Stimulated activated CD4-positive, alpha-beta T cell treated with anti-CD3 and anti-CD28 coated beads, Interleukin-2, amount 100 ng/mL, for 24 hours (primary cell): ENCODE data around the gene FCN2.

Experiments used
- DNase-seq, 2 donors: peaks; one replicate each; pipeline ENCODE4 v3.0.0-alpha.2; 2020

The FCN2 gene

DNA sequence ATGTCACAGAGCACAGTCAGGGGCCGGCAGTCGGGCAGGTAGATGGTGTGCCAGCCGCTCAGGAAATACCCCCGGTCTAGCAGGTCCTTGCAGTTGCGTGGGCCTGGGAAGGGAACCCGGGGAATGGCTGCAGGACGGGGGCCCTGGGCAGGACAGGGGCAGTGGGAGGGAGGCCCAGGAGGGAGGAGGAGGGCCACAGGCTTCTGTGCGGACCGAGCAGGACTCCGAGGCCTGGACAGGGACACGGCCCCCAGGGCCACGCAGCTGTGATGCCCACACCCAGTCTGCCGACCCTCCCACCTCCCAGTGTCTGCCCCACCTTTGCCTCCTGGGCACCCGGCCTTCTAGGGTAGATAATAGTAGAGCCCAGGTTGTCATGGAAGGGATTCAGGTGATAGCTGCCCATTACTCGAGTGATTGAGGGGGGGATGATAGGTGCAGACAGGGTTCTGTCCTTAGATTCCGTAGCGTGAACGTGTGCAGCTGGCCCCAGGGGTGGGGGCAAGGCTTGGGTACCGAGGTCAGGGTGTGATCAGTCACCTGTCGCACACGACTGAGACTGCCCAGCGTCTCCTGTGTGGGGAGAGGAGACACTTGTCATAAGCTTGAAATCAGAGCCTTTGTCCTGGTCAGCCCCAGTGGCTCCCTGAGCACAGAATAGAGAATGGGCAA, 32.6 kb downstream of the FCN2 start:
- DNase-seq = no peak

DNA sequence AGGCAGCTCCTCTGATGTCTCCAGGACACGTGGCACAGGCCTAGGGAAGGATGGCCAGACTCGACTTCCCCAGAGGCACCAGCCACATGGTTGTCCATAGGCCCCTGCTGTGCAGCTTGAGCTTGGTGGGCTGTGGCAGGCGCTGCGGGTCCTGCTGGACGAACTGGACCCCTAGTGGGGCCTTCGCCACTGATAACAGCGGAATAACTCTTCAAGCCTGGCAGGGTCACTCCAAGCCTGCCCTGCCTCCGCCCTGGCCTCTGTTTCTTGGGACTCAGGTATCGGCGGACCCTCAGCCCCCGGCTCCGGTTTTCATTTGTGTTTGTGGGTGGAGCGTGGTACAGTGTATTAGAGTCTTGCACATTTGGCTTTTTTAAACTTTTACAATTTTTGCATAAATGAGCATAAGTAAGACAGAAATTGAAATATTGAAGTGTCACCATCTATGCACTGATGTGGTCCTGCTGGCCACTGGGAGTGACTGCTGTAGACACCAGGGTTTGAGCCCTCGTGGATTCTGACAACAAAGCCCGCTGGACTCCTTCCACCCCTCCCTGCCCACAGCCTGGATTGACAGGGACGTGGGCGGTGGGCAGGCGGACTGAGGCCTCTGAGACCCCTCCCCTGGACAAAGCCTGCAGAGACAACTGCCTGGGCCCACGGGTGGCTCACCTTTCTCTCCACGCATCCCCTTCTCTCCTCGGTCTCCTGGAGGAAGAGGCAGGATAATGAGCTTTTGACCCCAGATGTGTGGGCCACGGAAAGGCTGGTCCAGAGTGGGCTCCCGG, 33.3 kb downstream of the FCN2 start:
- DNase-seq = peak in 1 of 2 donors; percentile 13

GRCh38 chr9:134914501-134914834, 33.9 kb downstream of the FCN2 start:
- DNase-seq = peak in 1 of 2 donors; percentile 4

DNA sequence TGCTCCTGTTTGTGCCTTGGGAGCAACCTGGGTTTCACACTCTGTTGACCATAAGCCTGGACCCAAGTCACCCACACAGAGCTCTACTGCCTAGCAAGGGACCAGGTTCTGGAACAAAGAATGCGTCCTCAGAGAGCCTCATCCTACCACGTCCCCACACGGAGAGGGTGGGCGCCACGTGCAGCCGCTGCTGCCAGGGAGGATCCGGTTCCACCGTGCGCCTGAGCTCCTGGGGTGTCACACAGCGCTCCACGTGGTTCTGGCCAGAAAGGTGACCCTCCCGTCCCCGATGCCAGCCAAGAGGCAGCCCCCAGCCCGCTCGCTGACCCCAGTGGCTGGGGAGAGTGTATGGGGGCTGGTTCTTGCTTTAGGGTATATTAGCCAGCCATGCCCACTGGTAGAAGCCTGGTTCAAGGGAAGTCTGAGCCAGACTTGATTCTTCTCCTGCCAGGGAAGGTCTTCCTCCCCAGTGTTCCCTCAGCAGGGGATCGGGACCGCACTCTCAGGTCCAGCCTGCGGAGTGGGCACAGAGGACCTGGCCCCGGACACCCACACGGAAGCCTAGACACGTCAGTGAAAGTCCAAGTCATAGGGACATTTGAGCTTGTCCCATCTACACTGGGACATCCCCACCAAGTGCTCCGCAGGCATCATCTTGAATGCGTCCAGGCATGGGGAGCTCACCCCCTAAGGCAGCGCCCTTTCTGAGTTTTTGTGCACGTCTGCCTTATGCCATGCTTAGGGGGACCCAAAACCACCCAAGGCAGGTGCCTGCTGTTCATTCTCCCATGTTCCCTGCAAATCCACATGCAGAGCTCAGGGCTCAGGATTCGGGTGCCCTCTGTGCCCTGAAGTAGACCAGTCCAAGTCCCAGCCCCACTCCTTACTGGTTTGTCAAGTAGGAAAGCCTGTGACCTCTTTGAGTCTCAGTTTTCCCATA, 34.7 kb downstream of the FCN2 start:
- peak in 1 of 2 donors; percentile 5 for DNase-seq

DNA sequence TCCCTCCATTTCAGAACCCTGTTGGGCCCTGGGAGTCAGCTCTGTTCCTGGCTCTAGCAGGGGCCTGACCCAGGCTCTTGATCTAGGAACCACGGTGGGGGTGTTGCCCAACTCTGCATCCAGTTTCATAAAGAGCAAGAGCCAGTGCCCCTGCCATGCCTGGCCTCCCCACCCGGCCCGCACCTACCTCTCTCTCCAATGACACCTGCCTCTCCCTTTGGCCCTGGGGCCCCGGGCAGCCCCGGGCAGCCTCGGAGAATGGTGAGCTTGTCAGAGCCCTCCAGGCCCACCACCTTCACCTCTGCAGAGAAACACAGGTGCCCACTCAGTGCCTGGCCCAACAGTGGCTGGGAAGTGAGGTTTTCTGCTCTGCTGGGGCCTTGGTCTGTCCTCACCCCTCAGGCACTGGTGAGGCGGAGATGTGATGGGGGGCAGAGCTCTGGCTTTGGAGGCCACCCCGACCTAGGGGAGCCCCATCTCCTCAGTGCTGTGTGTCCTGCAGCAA, 35.6 kb downstream of the FCN2 start:
- DNase-seq = peak in 1 of 2 donors; percentile 11

DNA sequence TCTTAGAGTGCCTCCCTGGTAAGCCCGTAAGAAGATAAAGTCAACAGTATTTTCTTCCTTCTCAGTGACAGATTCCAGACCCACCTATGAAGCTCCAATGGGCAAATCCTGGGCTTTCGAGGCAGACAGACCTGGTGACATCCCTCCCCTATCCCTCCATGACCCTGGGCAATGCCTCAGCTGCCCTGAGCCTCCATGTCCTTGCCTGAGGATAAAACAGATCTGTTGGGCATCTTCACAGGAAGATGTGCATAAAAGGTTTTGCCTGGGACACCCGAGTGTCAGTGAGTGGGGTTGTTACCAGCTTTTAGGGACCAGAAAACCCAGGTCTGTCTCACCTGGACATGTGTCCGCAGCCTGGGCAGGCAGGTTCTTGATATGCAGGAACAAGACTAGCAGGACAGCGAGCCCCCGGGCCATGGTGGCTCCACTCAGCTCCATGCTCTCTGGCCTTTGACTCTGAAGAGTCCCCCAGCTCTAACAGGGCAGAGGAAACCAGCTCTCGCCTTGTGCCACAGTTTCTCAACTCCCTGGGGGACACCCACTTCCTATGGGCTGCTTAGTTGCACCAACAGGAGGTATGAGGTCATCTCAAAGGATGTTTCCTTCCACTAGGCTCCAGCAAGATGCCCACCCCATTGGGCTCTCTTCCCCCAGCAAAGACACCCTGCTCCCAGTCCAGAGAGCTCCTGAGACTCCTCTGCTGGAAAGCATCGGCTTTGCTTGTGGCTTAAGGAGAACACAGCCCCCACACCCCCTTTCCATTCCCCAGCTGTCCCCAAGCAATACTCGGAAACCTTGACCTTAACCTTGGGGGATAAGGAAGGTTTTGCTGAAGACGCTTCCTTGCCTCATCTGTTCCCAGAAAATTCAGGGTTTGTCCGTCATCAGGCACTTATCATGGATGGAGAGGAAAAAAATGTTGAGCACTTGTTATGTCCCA, 37.1 kb downstream of the FCN2 start, which contains the start of gene FCN1:
Gene FCN1, minus strand, starts transcription at position 482 of the 943 bp plus-strand sequence. Its CDS starts 41 bp downstream, at position 441.
- DNase-seq = peak in 1 of 2 donors; percentile 7

GRCh38 chr9:134918646-134919045, 38.0 kb downstream of the FCN2 start:
- peak in 1 of 2 donors; percentile 3 for DNase-seq

DNA sequence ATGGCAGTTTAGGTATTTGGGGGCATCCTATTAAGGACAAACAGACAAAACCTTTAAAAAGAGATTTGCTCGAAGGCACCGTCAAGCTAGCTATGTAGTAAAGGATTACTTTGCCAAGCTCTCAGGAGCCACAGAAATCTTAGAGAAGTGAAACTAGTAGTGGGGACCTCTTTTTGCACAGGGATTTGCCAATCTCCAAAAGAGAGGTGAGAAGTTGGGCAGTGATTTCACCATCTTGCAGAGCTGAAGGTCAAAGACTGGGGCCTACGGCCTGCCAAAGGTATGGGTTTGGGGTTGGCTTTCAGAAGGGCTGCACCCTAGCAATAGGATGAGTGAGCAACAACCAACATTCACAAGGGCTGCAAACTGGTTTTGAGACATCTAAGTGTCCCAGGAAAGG, 38.7 kb downstream of the FCN2 start:
- DNase-seq = peak in 1 of 2 donors; percentile 4

GRCh38 chr9:134922066-134922931, 41.7 kb downstream of the FCN2 start:
- peak in 1 of 2 donors; percentile 9 for DNase-seq

- peak in 1 of 2 donors; percentile 12 for DNase-seq
These were observed 42.3 kb downstream of the FCN2 start for GRCh38 chr9:134922932-134923240.

DNA sequence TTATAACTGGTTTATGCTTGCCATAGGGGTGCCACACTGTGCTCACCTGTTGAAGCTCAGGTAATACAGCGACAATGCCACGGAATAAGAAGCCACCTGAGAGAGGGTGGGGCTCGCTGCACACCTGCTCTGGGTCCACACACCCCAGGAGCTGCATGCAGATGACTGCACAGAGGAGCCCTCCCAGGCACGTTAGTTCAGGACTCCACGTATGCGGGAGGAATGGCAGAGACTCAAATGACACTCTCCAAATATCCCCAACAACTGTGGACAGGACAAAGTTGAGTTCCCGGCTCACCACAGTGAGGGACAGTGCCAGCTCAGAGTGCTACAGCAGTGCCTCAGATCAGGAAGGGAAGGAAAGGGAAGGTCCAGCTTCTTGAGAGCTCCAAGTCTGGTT, 42.9 kb downstream of the FCN2 start:
- peak in 1 of 2 donors; percentile 11 for DNase-seq

DNA sequence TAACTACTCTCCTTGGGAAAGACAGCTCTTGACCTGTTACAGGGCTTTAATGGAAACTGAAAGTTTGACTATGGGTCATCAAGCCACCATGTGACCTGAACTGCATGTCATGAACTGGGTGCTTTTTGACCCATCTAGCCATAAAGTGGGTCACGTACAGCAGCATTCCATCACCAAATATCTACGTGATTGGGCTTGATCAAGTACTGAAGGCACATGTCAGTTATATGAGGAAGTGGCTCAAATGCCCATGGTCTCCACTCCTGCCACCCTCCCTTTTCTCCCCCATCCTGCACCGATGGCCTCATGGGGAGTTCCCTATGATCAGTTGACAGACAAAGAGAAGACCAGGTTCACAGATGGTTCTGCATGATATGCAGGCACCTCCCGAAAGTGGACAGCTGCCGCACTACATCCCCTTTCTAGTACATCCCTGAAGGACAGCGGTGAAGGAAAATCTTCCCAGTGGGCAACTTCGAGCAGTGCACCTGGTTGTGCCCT, 44.5 kb downstream of the FCN2 start:
- no peak for DNase-seq

GRCh38 chr9:134928436-134929192, 48.0 kb downstream of the FCN2 start:
- DNase-seq = no peak

GRCh38 chr9:134929193-134930158, 48.9 kb downstream of the FCN2 start:
- no peak for DNase-seq

DNA sequence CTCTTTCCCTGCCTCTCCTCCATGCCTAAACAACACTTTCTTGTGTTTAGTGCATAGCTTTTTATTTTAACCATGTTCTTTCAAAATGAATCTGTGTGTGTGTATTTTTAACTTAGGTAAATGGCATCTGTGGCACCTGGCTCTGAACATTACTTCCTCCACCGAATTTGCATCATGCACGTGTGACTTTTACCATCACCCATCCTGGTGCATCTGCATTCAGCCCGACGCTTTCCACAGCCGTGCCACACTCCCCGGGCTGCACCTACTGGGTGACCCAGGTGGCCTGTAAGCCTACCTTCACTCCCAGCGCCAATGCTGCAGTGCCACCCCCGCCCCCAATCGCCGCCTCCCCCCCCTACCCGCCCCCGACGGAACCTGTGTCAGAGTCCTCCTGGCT, 49.8 kb downstream of the FCN2 start:
- DNase-seq = no peak

DNA sequence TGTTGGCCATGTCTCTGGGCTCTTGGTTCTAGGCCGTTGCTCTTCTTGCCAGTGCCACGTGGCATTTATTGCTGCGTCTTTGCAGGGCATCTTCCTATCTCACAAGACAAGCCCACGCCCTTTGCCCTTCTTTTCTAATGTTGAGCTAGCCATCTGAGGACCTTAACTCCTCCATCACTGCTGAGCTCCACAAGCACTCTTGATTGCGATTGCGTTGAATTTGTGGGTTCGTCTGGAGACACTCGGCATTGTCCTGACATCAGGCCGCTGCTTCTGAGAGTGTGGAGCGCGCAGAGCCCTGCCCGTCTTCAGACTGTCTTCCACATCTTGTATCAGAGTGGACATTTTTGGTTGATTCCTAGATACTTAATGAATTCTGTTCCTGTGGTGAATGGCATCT, 51.6 kb downstream of the FCN2 start:
- no peak for DNase-seq

DNA sequence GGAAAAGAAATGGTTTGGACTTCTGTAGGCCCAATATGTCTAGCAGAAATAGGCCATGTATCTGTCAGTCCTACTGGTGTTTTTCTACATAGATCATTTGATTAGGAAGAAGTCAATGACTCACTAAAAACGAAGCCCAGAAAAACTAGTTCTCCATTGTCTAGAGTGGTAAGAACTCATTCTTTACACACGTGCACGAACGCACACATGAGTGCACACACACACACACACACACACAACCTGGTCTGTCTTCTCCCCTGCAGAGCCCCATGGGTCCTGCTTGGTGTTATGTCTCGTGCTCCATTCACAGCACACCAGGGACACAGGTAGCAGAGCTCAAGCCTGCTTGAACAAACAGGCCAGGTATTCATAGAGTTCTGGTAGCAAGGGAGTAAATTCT, 52.0 kb downstream of the FCN2 start:
- DNase-seq = no peak

DNA sequence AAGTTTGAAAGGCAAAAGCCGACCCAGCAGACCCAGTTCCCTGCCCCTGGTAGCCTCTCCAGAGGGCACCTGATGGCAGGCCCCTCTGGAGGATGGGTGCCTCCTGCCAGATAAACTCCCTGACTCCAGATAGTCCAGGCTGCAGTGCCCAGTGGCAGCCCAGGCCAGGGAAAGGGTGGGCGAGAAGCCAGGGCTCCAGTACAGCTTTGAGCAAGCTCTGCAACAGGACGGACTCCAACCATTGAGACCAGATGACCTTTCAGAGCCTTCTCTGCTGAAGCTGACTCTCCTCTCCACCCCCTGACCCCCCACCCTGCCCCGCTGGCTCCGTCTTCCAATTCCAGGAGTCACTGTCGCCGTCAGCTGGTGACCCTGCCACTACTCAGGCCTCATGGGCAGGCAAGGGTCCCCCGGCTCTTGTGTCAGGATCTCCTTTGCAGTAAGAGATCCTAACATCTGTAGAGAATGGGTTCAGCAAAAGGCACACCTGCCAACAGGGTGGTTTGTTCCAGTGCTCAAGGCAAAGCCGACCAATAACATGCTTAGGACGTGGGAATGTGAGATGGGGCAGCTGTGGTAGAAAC, 52.6 kb downstream of the FCN2 start:
- no peak for DNase-seq
